LNCAP (cell line): ENCODE results near the gene SRBD1.

ENCODE experiments used
- TF ChIP-seq, protein P1 (sequence below): fragments of 450-650 bp; IDR thresholded peaks from 2 replicates; pipeline ENCODE4 v1.5.1; 2017; ENCODE audit warnings: mild to moderate bottlenecking

The SRBD1 gene

DNA sequence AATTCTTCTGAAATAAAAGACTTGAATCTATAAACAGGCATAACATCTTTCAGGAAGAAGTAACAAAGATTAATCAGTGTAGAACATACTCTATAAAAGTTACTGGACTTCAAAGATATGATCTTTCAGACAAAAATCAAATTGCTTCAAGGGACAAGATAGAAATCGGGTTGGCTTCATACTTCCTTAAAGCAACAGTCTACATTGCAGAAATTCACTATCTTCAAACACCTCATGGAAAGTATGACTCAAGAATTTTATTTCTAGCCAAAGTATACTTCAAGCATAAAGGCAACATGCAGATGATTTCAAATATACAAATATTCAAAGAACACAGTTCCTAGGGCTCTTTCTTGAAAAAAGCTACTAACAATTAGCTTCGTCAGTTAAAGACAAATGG is 240.7 kb downstream of the SRBD1 start:
- TF ChIP-seq, protein P1, sequence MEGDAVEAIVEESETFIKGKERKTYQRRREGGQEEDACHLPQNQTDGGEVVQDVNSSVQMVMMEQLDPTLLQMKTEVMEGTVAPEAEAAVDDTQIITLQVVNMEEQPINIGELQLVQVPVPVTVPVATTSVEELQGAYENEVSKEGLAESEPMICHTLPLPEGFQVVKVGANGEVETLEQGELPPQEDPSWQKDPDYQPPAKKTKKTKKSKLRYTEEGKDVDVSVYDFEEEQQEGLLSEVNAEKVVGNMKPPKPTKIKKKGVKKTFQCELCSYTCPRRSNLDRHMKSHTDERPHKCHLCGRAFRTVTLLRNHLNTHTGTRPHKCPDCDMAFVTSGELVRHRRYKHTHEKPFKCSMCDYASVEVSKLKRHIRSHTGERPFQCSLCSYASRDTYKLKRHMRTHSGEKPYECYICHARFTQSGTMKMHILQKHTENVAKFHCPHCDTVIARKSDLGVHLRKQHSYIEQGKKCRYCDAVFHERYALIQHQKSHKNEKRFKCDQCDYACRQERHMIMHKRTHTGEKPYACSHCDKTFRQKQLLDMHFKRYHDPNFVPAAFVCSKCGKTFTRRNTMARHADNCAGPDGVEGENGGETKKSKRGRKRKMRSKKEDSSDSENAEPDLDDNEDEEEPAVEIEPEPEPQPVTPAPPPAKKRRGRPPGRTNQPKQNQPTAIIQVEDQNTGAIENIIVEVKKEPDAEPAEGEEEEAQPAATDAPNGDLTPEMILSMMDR = no peak

DNA sequence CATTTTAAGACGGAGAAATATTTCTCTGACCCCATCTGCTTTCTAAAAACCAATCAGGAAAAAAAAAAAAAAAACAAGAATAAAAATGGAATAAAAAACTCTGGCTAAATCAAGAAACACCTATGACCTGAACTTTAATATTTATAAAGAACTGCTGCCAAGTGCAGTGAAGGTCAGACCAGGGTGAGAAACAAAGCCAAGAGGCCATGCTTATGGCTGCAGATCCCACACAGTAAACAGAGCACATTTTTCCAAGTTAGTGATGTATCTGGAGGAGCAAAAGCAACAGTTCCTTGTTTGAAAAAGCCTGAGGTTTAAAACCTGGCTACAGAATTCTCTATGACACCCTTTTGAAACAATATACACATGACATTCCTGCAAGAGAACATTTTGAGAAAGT is 242.3 kb downstream of the SRBD1 start:
- TF ChIP-seq, protein P1 = no peak

DNA sequence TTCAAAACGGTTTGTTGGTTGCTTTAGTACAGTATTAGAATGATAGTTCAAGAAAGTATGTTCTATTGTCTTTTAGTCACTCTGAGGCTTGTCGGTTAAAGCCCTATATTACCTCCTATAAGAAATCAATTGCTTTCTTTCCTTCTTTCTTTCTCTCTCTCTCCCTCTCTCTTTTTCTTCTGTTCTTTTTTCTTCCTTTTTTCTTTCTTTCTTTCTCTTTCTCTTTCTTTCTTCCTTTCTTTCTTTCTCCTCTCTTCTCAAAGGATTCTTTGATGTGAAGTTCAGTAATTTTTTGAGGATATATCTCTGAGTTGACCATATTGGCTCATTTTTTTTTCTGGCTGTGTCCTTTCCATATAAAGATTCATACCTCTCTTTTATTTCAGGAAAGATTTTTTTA is 249.4 kb downstream of the SRBD1 start:
- TF ChIP-seq, protein P1 = no peak

DNA sequence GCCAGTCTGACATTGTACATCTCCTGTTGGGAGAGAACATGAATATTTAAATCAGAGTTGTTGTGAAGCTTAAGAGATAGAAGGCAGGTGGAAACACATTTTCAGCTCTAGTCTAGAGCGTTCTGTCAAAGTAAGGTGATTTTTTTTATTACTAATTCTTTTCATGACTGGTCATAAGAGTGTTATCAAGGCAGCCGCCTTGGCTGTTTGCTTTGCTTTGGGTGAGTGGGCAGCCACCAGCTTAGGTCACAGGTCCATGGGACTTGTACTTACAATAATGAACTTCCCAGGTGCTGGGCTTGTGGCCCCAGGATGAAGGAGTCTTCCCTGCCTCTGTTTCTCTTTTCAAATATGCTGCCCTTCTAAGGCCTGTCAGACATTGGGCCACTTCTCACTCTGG is 256.3 kb downstream of the SRBD1 start:
- TF ChIP-seq, protein P1 = no peak

DNA sequence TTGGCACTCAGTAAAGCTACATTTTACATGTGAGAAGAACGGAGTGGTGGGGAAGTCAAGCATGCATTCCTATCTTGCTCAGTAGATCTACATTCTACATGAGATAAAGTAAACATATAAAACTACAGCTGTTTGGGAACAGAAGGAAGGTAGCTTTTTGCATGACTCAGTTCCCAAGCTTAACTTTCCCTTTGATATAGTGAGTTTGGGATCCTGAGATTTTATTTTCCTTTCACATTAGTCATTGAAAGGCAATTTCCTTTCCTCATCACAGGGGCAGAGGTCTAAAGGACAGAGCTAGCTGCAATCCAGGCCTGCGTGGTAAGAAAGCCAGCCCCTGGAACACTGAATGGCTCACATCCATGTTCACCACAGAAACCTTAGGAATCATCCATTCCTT is 257.2 kb downstream of the SRBD1 start:
- TF ChIP-seq, protein P1 = no peak

DNA sequence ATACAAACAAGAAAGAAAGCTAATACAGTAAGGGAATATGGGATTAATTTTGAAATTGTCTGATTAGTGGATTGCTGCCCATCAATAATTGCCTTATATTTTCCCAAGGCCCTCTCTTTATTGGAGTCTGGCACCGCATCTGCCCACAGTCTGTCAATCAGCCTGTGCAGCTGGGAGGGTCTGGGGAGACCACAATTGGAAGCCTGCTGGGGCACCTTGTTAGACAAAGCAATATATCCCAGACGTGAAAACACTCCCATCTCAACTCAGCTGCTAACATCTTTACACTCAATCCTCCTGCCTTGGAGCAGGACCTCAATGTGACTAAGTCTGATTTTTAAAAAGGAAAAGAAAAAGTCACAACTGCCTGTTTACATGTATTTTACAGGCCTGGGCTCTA is 258.6 kb downstream of the SRBD1 start:
- TF ChIP-seq, protein P1 = no peak

DNA sequence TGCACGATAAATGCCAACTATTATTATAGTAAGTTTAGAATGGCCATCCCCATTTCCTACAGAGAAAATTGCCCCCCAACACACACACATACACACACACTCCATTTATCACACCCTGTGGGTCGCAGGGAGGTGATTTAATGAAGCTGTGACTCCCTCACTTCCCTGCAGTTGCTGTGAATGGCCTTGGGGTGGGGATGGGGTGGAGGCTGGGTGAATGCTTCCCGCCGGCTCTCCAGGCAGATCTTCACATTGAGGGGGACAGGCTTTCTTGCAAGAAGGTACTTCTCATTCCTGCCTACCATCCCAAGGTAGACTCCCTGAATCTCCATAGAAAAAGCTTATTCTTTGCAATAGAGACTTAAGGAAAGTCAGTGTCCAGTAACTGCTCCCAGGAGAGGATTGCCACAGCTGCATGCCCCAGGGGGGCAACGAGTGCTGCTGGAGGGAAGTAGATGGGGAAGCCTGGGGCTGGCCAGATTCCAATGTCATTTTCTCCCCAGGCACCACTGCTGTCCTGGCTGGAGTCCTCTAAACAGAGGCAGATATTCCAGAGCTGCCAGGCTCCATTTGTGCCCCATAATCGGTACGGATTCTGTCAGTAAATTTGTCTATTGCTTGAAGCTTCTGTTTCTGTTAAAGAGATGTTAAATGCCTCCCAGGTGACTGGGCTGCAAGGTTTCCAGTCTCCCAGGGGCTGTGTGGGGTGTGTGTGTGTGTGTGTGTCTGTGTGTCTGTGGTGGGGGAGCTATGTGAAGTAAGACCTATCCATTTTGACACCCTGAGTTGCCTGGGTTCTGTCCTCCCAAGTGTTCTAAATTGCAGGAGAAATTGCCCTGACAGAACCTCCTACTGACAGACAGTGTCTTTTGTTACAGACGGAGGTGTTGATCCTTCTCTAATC is 265.5 kb downstream of the SRBD1 start:
- TF ChIP-seq, protein P1 = no peak

DNA sequence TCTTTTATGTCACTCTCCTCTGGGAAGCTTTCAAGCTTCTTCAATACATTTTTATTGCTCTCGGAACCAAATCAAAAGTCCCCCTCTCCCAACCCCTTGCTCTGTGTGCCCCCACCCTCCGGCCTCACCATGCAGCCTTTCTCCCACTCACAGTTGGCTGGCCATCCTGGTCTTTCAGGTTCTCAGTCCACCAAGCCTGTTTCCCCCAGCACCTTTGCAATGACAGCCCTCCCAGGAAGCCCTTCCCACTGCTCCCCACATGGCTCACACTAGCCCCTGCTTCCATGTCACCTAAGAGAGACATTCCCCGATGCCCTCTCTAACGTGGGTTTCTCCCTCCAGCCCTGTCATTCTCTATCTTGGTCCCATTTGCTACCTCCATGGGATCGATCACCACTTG is 266.6 kb downstream of the SRBD1 start:
- TF ChIP-seq, protein P1 = no peak
